Right lobe of liver (tissue), 6 donors: ENCODE measurements around the gene U2AF1. TPM values are rescaled to one million over a fixed set of nuclear protein-coding genes. Genes with fewer than 3 reads are reported as not detected.
"Not testable (repeated sequence)": the region's sequence is repeated elsewhere in the genome, so short reads cannot be mapped to it uniquely, and the experiment has no call there.

Source experiments
- ATAC-seq, 4 donors: fragments of 200-7000 bp; cut with Tn5 transposase; one replicate each; pipeline ENCODE4 v1.9.1; 2020; ENCODE audit warnings: mild to moderate bottlenecking in 4 of 4, moderate library complexity in 4 of 4
- DNase-seq, 3 donors: peaks; one replicate each; pipeline ENCODE4 v3.0.0-alpha.2; 2020
- H3K27ac ChIP-seq, 3 donors: fragments of 200-600 bp; one replicate each; pipeline ENCODE4 v1.8.0; 2022
- H3K27me3 ChIP-seq, 2 donors: fragments of 200-600 bp; one replicate each; pipeline ENCODE4 v1.8.0; 2022
- H3K36me3 ChIP-seq, 4 donors: fragments of 200-600 bp; sonication (generic) in 1 of 4; one replicate each; pipeline versions ENCODE4 v1.5.1 to v1.8.0; 2017 to 2022; ENCODE audit warnings: control low read depth in 1 of 4
- H3K4me1 ChIP-seq, 4 donors: fragments of 200-600 bp; sonication (generic) in 1 of 4; one replicate each; pipeline versions ENCODE4 v1.5.1 to v1.8.0; 2017 to 2022; ENCODE audit warnings: control low read depth in 1 of 4
- H3K4me3 ChIP-seq, 3 donors: fragments of 200-600 bp; one replicate each; pipeline ENCODE4 v1.8.0; 2022
- H3K9me3 ChIP-seq, 4 donors: fragments of 200-600 bp; sonication (generic) in 1 of 4; one replicate each; pipeline versions ENCODE4 v1.5.1 to v1.8.0; 2017 to 2022; ENCODE audit warnings: control low read depth in 1 of 4
- WGBS: methylation state at CpG from one replicate; pipeline ENCODE4 v1.1.6; 2018; ENCODE audit warnings: low coverage, low lambda C conversion rate; ENCODE audit not compliant: insufficient coverage; ENCODE audit errors: missing lambda C conversion rate; 5-methylcytosine and 5-hydroxymethylcytosine counted together
- intact Hi-C, 2 donors: fragments of 100-400 bp; cut with DNase I; formaldehyde crosslinking; loops; one replicate each; pipeline versions ENCODE4 v1.11.2 to v1.14.1; 2022
- total RNA-seq, 6 experiments: library from RNA; depleted of rRNA in 2 of 6; stranded (reverse); fragments of >200 nt in 2 of 6; fragmentation: NEBNext Ultra II Directional in 3 of 6; extraction: Animal tissue kit (Norgen Biotek cat#: 25700) in 3 of 6; gene quantifications; one replicate each; pipeline versions ENCODE4 v1.1.0 to v1.2.4, GENCODE V29; 2016 to 2023
- donor health status: DM: no; HTN: yes; CAD: no.
- donor health status: DM: no; HTN: no; CAD: no.
- donor health status: DM: no; HTN: no; CAD: no.
- donor health status: DM: no; HTN: yes; CAD: no.
- donor health status: DM: no; HTN: yes; CAD: no.

The U2AF1 gene
- total RNA-seq, 6 experiments from 2014 or later: 9.6 to 18.6 (median 14.0) TPM

DNA sequence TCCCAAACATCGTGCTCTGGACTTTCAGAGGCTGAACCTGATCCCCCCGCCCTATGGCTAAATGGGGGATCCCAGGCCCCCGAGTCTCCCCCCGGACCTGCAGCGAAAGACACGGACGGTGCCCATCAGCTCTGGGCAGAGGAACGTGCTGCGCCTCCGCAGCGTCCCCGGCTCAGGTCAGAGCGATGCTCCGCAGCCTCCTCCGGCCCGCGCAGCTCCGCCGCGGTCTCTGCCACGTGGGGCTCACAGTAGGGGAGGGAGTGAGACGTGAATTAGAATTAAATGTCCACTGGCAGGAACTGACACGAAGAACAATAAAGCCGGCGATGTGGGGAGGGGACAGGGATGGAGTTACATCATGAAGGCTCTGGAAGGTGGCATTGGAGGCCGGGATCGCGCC, 30.7 kb downstream of the U2AF1 start:
- H3K36me3 ChIP-seq, H3K9me3 ChIP-seq, ATAC-seq, H3K27me3 ChIP-seq, H3K4me1 ChIP-seq, intact Hi-C loops, H3K27ac ChIP-seq, H3K4me3 ChIP-seq: not testable (repeated sequence)
- no CpG with 5 or more reads among the region's 28 CpGs for WGBS
- peak in 1 of 3 donors; percentile 9 for DNase-seq

DNA sequence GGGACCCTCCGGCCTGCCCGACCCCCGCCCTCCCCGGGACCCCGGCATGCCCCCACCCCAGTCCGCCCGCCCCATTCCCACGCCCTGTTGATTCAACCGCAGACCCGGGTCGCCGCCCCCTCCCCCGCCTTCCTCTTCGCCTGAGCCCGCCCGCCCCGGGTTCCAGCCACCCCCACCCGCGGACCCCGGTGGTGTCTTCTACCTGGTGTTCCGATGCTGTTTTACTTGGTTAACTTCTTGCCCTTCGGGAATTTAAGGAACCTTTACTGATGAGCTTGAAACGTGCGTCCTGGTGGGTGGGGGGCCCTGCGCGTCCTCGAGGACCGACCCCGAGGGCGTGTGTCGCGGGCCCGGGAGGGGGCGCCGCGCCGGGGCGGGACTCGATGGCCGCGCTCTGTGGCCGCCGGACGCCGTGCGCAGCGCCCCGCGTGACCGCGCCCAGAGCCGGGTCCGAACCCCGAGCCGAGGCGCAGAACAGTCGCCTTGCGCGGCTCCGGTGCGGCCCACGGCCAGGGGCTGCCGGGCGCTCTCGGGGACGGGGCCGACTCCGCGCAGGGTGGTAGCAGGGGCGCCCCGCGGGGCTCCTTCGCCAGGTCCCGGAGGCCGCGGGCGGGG, 31.2 kb downstream of the U2AF1 start:
- H3K36me3 ChIP-seq, H3K4me3 ChIP-seq, H3K27me3 ChIP-seq, DNase-seq, intact Hi-C loops, H3K4me1 ChIP-seq, H3K9me3 ChIP-seq, H3K27ac ChIP-seq: not testable (repeated sequence)
- no CpG with 5 or more reads among the region's 77 CpGs for WGBS
- ATAC-seq: peak in 2 of 4 donors; percentile 5 to 22

- intact Hi-C loops, H3K27me3 ChIP-seq, H3K4me1 ChIP-seq, H3K36me3 ChIP-seq, H3K9me3 ChIP-seq, H3K27ac ChIP-seq, DNase-seq, H3K4me3 ChIP-seq: not testable (repeated sequence)
- no CpG with 5 or more reads among the region's 84 CpGs for WGBS
- ATAC-seq: peak; percentile 13 to 68 (median 58)
Measured at GRCh38 chr21:43075170-43076022, 32.0 kb downstream of the U2AF1 start, which contains the start of gene CBS. Gene CBS, minus strand, starts transcription at chr21:43075835. Its CDS starts 3,642 bp downstream, at chr21:43072193.

DNA sequence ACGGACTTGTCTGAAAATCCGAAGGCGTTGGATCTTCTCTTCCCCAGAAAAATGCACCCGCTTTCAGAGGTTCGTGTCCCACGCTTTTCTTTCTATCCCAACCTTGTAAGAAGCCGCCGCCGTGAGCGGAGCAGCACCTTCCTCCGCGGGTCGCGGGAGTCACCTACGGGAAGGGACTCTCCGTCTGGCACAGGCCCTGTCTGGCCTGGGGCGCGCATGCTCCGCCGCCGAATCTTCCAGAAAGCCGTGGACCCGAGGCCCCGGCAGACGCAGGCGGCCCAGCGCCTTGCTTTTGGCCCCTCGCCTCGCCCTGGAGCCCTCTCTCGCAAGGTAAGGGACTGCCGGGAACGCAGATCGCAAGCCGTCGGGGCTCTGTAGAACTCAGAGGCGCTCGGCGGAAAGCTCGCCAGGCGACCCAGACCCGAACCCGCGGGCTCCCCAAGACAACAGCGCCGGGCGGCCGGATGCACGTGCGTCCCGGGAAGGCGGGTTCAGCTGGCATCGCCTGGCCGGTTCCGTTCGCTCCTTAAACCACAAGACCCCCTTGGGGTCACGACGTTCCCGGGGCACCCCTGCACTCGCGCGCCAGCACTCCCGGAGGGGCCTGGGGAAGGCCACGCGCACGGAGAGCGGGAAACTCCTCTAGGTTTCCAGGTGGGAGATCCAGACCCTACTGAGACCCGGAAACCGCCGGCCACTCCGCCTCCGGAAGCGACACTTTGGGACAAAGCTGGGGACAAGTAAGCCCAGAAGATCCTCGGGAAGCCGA, 32.8 kb downstream of the U2AF1 start:
- intact Hi-C loops, DNase-seq, H3K9me3 ChIP-seq, H3K36me3 ChIP-seq, H3K27ac ChIP-seq, H3K27me3 ChIP-seq, H3K4me1 ChIP-seq, H3K4me3 ChIP-seq: not testable (repeated sequence)
- peak; percentile 35 to 54 (median 47) for ATAC-seq
- WGBS: no CpG with 5 or more reads among the region's 74 CpGs

DNA sequence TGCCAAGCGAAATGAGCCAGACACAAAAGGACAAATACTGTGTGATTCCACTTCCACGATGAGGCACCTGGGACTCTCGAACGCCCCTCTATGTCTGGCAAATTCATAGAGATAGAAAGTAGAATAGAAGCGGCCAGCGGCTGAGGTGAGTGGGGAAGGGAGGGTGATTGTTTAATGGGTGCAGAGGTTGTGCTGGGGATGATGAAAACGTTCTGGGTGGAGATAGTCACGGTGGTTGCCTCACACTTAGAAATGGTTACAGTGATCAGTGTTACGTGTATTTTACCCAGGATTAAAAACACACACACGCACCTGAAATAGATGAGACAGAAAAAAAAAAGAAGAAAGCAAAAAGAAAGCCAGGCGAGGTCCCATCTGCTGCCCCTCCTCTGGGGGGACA, 34.6 kb downstream of the U2AF1 start:
- H3K27me3 ChIP-seq, H3K9me3 ChIP-seq, DNase-seq, H3K4me1 ChIP-seq, H3K36me3 ChIP-seq, H3K4me3 ChIP-seq, intact Hi-C loops, H3K27ac ChIP-seq: not testable (repeated sequence)
- no CpG with 5 or more reads among the region's 11 CpGs for WGBS
- peak; percentile 48 to 63 (median 53) for ATAC-seq

GRCh38 chr21:43069682-43070081, 37.7 kb downstream of the U2AF1 start:
- H3K9me3 ChIP-seq, H3K36me3 ChIP-seq, intact Hi-C loops, H3K27ac ChIP-seq, DNase-seq, H3K4me3 ChIP-seq, H3K4me1 ChIP-seq, H3K27me3 ChIP-seq: not testable (repeated sequence)
- no CpG with 5 or more reads among the region's 10 CpGs for WGBS
- peak in 1 of 4 donors; percentile 22 for ATAC-seq

DNA sequence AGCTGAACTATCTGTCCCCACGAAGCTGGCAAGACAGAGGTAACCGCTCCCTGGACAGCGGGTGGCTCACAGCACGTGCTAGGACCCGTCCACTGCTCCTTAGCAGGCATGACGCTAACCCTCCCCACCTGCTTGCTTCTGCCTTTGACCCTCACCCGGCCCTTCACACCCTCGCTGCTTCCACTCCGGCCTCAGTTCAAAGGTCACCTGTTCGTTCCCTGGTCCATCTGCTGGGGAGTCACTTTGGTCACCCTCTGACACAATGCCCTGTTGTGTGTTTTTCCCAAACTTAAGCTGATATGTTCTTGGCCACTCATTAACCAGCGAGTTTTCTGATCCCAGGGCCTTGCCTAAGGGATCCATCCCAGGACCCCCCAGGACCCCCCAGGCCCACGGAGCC, 39.3 kb downstream of the U2AF1 start:
- no CpG with 5 or more reads among the region's 12 CpGs for WGBS
- ATAC-seq (peak; percentile 54 to 82 (median 80)), DNase-seq (peak; percentile 43 to 81 (median 60))
- H3K27ac ChIP-seq, H3K4me3 ChIP-seq, H3K9me3 ChIP-seq, H3K27me3 ChIP-seq, H3K36me3 ChIP-seq, H3K4me1 ChIP-seq, intact Hi-C loops: not testable (repeated sequence)

- peak in 1 of 3 donors; percentile 41 for DNase-seq
- WGBS: 81% methylated on average over 4 of the region's 12 CpGs
- H3K27ac ChIP-seq, H3K4me1 ChIP-seq, H3K4me3 ChIP-seq, intact Hi-C loops, ATAC-seq, H3K36me3 ChIP-seq, H3K27me3 ChIP-seq, H3K9me3 ChIP-seq: not testable (repeated sequence)
Measured at GRCh38 chr21:43066690-43067089, 40.7 kb downstream of the U2AF1 start.

DNA sequence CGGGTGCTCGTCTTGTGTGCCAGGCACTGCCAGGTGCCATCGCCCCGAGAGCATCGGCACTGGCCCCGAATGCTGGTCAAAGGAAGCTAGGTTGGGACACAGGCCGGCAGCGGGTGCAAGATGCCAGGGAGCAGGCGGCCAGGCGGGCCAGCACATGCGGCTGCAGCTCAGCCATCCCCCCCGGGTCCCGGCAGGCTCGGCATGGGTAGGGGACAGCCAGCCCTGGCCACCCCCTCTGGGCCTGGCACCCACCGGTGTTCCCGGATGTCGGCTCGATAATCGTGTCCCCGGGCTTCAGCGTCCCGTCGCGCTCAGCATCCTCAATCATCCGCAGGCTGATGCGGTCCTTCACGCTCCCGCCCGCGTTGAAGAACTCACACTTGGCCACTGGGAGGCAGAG, 41.4 kb downstream of the U2AF1 start:
- intact Hi-C loops, H3K27me3 ChIP-seq, H3K36me3 ChIP-seq, H3K4me3 ChIP-seq, H3K9me3 ChIP-seq, ATAC-seq, H3K27ac ChIP-seq, H3K4me1 ChIP-seq: not testable (repeated sequence)
- peak in 1 of 3 donors; percentile 37 for DNase-seq
- WGBS: no CpG with 5 or more reads among the region's 30 CpGs

- WGBS: no CpG with 5 or more reads among the region's 22 CpGs
- H3K4me3 ChIP-seq, H3K27ac ChIP-seq, H3K4me1 ChIP-seq, intact Hi-C loops, H3K27me3 ChIP-seq, DNase-seq, H3K9me3 ChIP-seq, H3K36me3 ChIP-seq: not testable (repeated sequence)
- ATAC-seq: peak in 2 of 4 donors; percentile 12 to 45
Measured at GRCh38 chr21:43064265-43064917, 43.0 kb downstream of the U2AF1 start.
